Caki2 (cell line): Measurements from ENCODE around the gene ZMYM4. TPM values are rescaled to one million over a fixed set of nuclear protein-coding genes. Genes with fewer than 3 reads are reported as not detected.
A peak's percentile ranks its signal among the peaks of the same experiment; 100 is the strongest.
"Not testable (repeated sequence)": the region's sequence is repeated elsewhere in the genome, so short reads cannot be mapped to it uniquely, and the experiment has no call there.

ENCODE experiments used
- DNase-seq: peaks from one replicate; pipeline ENCODE4 v3.0.0-alpha.2; 2015; ENCODE audit warnings: low read depth
- in situ Hi-C: cut with HindIII; loops from 2 replicates; pipeline ENCODE4 v1.10.0; 2016; ENCODE audit warnings: low sequenced_read_pairs, low pct_unique_long_range_greater_than_20kb, mixed read lengths
- total RNA-seq: library from RNA; depleted of rRNA; stranded (reverse); fragments of >200 nt; shearing (Covaris generic); gene quantifications from 2 replicates; pipeline ENCODE4 v1.2.3, GENCODE V29; 2014; ENCODE audit warnings: low replicate concordance; rRNA removed

Gene ZMYM4
- total RNA-seq, result 9.7 and 12.3 TPM in 2 replicates

GRCh38 chr1:35268282-35269200 lies at the start of gene ZMYM4:
ZMYM4 (plus strand) TSS chr1:35268709; CDS start chr1:35269047, 338 bp downstream.
- in situ Hi-C loops, result no loop called here
- peak; percentile 84 for DNase-seq

GRCh38 chr1:35220976-35221375 lies 47.5 kb upstream of the ZMYM4 start:
- in situ Hi-C loops, result no loop called here
- no peak for DNase-seq

- no peak for DNase-seq
- in situ Hi-C loops, result no loop called here
Observed at GRCh38 chr1:35222322-35223083, 46.0 kb upstream of the ZMYM4 start.

- in situ Hi-C loops, result no loop called here
- no peak for DNase-seq
Observed at GRCh38 chr1:35223084-35223630, 45.4 kb upstream of the ZMYM4 start.

- in situ Hi-C loops, result no loop called here
- DNase-seq, result no peak
Observed at GRCh38 chr1:35226546-35226945, 42.0 kb upstream of the ZMYM4 start.

- in situ Hi-C loops, result no loop called here
- DNase-seq, result no peak
Observed at GRCh38 chr1:35229587-35230360, 38.7 kb upstream of the ZMYM4 start.

GRCh38 chr1:35231287-35231686 lies 37.2 kb upstream of the ZMYM4 start:
- in situ Hi-C loops, result no loop called here
- no peak for DNase-seq

GRCh38 chr1:35236772-35237171 lies 31.7 kb upstream of the ZMYM4 start:
- in situ Hi-C loops, DNase-seq: not testable (repeated sequence)

- in situ Hi-C loops, result no loop called here
- no peak for DNase-seq
Observed at GRCh38 chr1:35243691-35244090, 24.8 kb upstream of the ZMYM4 start.

- no peak for DNase-seq
- in situ Hi-C loops, result no loop called here
Observed at GRCh38 chr1:35247256-35247655, 21.3 kb upstream of the ZMYM4 start.

GRCh38 chr1:35253941-35254340 lies 14.6 kb upstream of the ZMYM4 start:
- in situ Hi-C loops, result no loop called here
- DNase-seq, result no peak

GRCh38 chr1:35255276-35255675 lies 13.2 kb upstream of the ZMYM4 start:
- DNase-seq, result no peak
- in situ Hi-C loops, result no loop called here

GRCh38 chr1:35259561-35259960 lies 8.9 kb upstream of the ZMYM4 start:
- in situ Hi-C loops, result no loop called here
- DNase-seq, result no peak

- DNase-seq, result no peak
- in situ Hi-C loops, result no loop called here
Observed at GRCh38 chr1:35261412-35262120, 6.9 kb upstream of the ZMYM4 start.

GRCh38 chr1:35264035-35264434 lies 4.5 kb upstream of the ZMYM4 start:
- in situ Hi-C loops, result no loop called here
- DNase-seq, result no peak

GRCh38 chr1:35264871-35265270 lies 3.6 kb upstream of the ZMYM4 start:
- in situ Hi-C loops, result no loop called here
- peak; percentile 36 for DNase-seq

GRCh38 chr1:35266306-35266705 lies 2.2 kb upstream of the ZMYM4 start:
- no peak for DNase-seq
- in situ Hi-C loops, result no loop called here
